ENCODE measurements around the gene MAP3K19.

The MAP3K19 gene

DNA sequence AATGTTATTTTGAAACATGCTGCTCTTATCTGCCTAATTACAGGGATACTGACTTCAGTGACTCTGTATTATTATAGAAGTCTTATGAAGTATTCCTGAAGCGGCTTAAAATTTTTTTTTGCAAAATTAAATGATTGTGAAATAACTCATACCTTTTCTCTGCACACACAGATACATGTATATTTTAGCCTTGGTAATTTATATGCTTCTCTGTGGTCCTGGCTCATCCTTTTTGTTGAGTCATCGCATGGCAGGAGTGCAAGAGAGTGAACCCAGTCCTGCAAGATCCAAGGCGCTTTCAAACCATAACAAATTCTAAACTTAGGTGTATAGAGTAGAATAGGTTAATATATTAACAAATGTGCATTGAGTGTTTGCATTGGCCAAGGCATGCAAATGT lies 120.1 kb downstream of the MAP3K19 start:
- DNase-seq, result peak; percentile 36

- DNase-seq, result no peak
Measured at GRCh38 chr2:134926231-134926931, 120.9 kb downstream of the MAP3K19 start.

GRCh38 chr2:134924912-134925311 lies 122.3 kb downstream of the MAP3K19 start:
- no peak for DNase-seq

DNA sequence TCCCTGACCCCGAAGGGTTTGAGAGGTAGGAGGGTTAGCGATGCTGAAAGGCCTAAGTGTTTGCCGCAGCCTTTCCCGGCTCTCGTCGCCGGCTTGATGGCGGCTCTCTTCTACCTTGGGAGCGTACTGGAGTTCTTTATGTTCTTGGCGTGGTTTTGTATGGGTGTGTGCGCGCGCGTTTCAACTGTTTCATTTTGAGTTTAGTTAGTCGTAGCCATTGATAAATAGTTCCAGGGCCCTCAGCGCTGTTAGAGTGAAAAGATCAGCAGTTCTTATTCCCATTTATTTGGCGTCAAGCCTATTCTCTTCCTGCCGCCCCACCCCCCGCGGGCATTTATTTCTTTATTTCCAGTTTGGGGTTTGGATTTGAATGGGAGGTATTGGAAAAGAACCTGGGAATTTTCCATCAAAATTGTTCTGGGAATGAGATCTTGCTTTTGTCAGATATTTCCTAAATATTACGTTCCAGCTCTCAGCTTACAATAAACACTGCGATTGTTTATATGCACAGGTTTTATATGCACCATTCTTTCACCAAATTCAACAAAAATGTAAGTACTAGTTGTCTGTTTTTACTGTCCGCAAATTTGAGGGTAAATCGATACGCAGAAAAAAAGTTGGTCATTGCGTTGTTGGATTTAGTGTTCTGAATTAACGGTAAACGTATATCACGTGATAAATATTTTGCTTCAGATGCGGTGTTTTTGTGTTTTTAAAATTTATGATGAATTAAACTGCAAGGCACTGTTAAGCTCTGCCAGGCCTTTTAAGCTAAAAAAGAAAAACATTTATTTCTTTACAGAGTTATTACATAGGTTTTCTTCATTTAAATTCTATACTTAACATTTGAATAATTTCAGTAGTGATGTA lies 127.7 kb downstream of the MAP3K19 start:
- peak; percentile 72 for DNase-seq

- DNase-seq, result peak; percentile 100
Measured at GRCh38 chr2:134918526-134919340, 128.5 kb downstream of the MAP3K19 start, which contains the start of gene CCNT2. CCNT2 (plus strand) TSS chr2:134918822; CDS start chr2:134918855, 33 bp downstream.

GRCh38 chr2:134917888-134918525 lies 129.2 kb downstream of the MAP3K19 start:
- DNase-seq, result no peak

- DNase-seq, result no peak
Measured at GRCh38 chr2:134917360-134917865, 129.8 kb downstream of the MAP3K19 start.

All from hematopoietic multipotent progenitor cell treated with erythropoietin and hydrocortisone succinate and interleukin-3 and kit ligand, for 4 days (in vitro differentiated cells).